A673 (cell line): ENCODE measurements around the gene ZMAT5.

Experiments
- CTCF ChIP-seq: fragments of 300-800, 200-600 bp; sonication (generic); conservative IDR thresholded peaks from 2 replicates; pipeline ENCODE4 v1.5.1; 2017; ENCODE audit warnings: low read depth, mild to moderate bottlenecking, antibody characterized with exemption, low read length, moderate library complexity, mixed read lengths
- EZH2 ChIP-seq: fragments of 200-600 bp; sonication (generic); IDR thresholded peaks from 2 replicates; pipeline ENCODE4 v1.6.1; 2017; ENCODE audit warnings: borderline replicate concordance, low read depth, mild to moderate bottlenecking, mixed read lengths, antibody characterized with exemption, low read length; ENCODE audit not compliant: poor library complexity, severe bottlenecking

- TF ChIP-seq CTCF, result no peak
- no peak for TF ChIP-seq EZH2
Measured at GRCh38 chr22:29780748-29781676, 14.2 kb upstream of the ZMAT5 start.
